NCI-H2107 treated with DMSO at 0.1 percent for 48 hours (cell line): ENCODE data around the gene TOPBP1.
A peak's percentile ranks its signal among the peaks of the same experiment; 100 is the strongest.
"Not testable (repeated sequence)": the region's sequence is repeated elsewhere in the genome, so short reads cannot be mapped to it uniquely, and the experiment has no call there.

Source experiments
- DNase-seq: peaks from one replicate; lab custom pipeline; 2025; ENCODE audit not compliant: unreplicated experiment; lab: John Stamatoyannopoulos, UW

TOPBP1 gene

GRCh38 chr3:133661454-133662277, at the start of gene TOPBP1:
Gene TOPBP1, minus strand, starts transcription at chr3:133661941. Its CDS starts 814 bp downstream, at chr3:133661127.
- DNase-seq, result peak; percentile 84

DNA sequence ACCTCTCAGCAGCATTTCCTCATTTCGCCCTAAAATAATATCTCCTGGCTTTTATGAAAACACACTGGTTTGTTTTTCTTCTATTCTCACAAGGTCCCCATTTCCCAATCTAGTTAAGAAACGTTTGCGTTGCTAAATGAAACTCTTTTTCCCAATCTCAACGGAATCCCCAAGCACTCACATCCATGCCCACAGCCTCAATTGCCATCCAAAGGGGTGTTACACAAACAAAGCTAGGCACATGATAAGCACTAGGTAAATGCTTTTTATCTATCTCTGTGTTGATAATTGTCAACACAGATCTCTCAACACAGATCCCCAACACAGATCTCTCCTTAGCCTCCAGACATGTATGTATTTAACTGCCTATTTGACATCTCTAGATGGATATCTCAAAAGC, 49.3 kb upstream of the TOPBP1 start:
- DNase-seq, result no peak

GRCh38 chr3:133709139-133709750, 47.5 kb upstream of the TOPBP1 start:
- no peak for DNase-seq

GRCh38 chr3:133706033-133706432, 44.3 kb upstream of the TOPBP1 start:
- DNase-seq, result no peak

- no peak for DNase-seq
Observed at GRCh38 chr3:133703915-133704314, 42.2 kb upstream of the TOPBP1 start.

GRCh38 chr3:133701435-133702358, 40.0 kb upstream of the TOPBP1 start:
- DNase-seq, result no peak

- no peak for DNase-seq
Observed at GRCh38 chr3:133700351-133700750, 38.6 kb upstream of the TOPBP1 start.

- DNase-seq, result no peak
Observed at GRCh38 chr3:133699903-133700302, 38.2 kb upstream of the TOPBP1 start.

GRCh38 chr3:133699467-133699866, 37.7 kb upstream of the TOPBP1 start:
- no peak for DNase-seq

DNA sequence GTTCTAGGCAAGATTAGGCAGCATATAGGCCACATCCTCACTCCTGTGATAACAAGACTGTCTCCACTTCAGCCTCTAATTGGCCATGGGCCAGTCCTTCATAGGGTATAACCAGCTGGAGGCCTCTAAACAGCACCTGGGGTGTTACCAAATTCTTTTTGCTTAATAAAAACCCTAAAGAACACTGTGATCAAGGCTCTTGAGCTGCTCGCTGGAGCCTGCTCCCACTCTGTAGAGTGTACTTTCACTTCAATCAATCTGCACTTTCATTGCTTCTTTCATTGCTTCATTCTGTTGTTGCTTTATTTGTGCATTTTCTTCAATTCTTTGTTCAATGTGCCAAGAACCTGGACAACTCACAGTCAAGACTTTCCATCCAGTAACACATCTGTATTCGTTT, 36.2 kb upstream of the TOPBP1 start:
- DNase-seq, result no peak

DNA sequence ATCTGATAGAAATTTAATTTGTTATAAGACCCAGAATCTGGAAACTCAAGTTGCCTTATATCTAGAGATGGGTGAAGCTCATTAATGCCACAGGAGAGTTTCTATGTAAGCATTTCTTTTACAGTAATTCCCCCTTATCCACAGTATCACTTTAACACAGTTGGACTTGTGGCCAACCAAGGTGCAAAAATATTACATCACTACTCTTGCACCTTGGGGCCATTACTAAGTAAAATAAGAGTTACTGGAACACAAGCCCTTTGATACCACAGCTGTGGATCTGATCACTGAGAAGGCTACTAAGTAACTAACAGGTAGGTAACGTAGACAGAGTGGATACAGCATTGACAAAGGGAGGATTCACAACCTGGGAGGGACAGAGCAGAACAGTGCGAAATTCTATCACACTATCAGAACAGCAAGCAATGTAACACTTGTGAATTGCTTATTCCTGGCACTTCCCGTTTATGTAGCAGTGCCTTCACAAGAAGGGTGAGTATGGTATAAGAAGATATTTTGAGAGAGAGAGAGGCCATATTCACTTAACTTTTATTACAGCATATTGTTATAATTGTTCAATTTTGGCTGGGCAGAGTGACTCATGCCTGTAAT, 33.9 kb upstream of the TOPBP1 start:
- no peak for DNase-seq

DNA sequence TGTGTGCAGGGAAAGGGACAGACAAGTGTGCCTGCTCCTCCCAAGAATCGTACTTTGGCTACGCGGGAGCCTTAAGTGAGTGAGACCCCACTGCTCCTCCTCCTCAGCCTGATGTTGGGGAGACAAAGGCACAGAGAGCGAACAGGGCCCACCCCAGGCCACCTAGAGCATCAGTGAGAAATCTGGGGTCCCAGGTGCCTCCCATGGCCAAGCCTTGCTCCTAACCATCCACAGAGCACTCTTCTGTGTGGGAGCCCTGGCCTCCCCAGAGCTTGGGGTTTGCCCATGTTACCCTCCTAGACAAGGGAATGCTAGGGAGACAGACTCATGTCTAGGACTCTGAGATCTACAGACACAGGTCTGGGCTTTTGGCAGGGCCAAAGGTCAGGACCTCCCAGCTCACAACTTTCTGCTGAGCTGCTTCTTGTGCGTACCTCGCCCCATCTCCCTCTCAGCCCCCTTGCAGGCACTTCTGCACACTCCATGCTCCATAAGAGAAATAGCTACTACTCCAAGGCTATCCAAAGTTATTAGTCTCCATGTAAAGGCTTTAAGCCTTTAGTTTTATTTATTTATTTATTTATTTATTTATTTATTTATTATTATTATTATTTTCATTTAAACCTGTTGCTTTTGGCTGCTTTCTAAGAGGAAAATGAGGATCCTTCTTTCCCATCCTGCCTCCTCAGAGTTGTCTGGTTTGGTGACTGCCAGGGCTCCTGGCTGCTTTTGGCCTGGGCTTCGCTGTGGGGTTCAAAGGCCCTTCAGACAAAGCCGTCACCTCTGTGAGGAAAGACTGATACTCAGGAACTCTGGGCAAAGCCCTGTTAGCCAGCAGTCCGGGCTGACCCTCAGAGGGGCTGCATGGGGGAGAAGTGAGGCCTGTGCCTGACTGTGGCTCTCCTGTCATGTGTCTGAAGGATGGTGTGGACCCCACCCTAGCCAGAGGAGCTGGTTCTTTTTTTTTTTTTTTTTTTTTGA, 32.8 kb upstream of the TOPBP1 start:
- DNase-seq, result no peak

- DNase-seq, result no peak
Observed at GRCh38 chr3:133693821-133694220, 32.1 kb upstream of the TOPBP1 start.

GRCh38 chr3:133692759-133693158, 31.0 kb upstream of the TOPBP1 start:
- no peak for DNase-seq

- DNase-seq, result no peak
Observed at GRCh38 chr3:133691273-133692107, 29.7 kb upstream of the TOPBP1 start.

GRCh38 chr3:133677993-133678392, 16.3 kb upstream of the TOPBP1 start:
- not testable (repeated sequence) for DNase-seq

GRCh38 chr3:133676336-133677118, 14.8 kb upstream of the TOPBP1 start:
- no peak for DNase-seq

- DNase-seq, result no peak
Observed at GRCh38 chr3:133675631-133676335, 14.0 kb upstream of the TOPBP1 start.
